ENCODE results near the gene BOD1. TPM values are rescaled to one million over a fixed set of nuclear protein-coding genes. Genes with fewer than 3 reads are reported as not detected.
A peak's percentile ranks its signal among the peaks of the same experiment; 100 is the strongest.

Gene BOD1
- total RNA-seq, 3 donors from 2014 or later, result 22.1 to 38.3 (median 25.9) TPM

- Histone ChIP-seq H3K36me3 (ENCODE audit: low read depth) (no peaks in the 10 kb centered on the region), H3K4me1 (ENCODE audit: low read depth) (no peaks in the 10 kb centered on the region), H3K4me3 (no peak overlapping the region), H3K9me3 (no peaks in the 10 kb centered on the region)
- TF ChIP-seq, protein P1, sequence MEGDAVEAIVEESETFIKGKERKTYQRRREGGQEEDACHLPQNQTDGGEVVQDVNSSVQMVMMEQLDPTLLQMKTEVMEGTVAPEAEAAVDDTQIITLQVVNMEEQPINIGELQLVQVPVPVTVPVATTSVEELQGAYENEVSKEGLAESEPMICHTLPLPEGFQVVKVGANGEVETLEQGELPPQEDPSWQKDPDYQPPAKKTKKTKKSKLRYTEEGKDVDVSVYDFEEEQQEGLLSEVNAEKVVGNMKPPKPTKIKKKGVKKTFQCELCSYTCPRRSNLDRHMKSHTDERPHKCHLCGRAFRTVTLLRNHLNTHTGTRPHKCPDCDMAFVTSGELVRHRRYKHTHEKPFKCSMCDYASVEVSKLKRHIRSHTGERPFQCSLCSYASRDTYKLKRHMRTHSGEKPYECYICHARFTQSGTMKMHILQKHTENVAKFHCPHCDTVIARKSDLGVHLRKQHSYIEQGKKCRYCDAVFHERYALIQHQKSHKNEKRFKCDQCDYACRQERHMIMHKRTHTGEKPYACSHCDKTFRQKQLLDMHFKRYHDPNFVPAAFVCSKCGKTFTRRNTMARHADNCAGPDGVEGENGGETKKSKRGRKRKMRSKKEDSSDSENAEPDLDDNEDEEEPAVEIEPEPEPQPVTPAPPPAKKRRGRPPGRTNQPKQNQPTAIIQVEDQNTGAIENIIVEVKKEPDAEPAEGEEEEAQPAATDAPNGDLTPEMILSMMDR (IDR thresholded peaks at IDR 0.05), result no peak
- ATAC-seq (no peak), DNase-seq (no peak)
- intact Hi-C loops (cut with DNase I, micrococcal nuclease), result no loop called here
Observed at GRCh38 chr5:173625261-173625660, 8.8 kb upstream of the BOD1 start.

- no peak for DNase-seq
- peak; percentile 18 for ATAC-seq
Observed at GRCh38 chr5:173624282-173624681, 7.8 kb upstream of the BOD1 start.

DNA sequence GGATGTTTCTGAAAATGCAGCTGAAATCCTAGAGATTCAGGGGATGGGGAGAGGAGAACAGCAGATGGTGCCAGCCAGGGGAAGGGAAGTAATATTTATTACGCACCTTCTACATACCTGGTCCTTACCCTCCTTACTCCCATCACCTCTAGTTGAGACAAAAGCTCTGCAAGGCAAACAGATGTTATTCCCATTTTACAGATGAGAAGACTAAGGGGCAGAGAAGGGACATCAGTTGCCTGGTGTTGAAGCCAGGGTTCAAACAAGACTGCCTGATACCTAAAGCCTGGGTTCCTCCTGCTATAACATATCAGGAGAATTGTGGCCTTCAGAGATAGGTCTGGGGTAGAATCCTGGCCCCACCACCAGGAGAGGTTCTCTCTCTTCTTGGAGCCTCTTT is 7.3 kb upstream of the BOD1 start:
- Histone ChIP-seq H3K4me1 (ENCODE audit: low read depth) (no peaks in the 10 kb centered on the region), H3K9me3 (no peaks in the 10 kb centered on the region), H3K36me3 (ENCODE audit: low read depth) (no peaks in the 10 kb centered on the region), H3K4me3 (no peak overlapping the region)
- TF ChIP-seq, protein P1 (IDR thresholded peaks at IDR 0.05), result no peak
- no peak for DNase-seq
- intact Hi-C loops (cut with DNase I, micrococcal nuclease), result no loop called here
- ATAC-seq, result no peak

More at GRCh38 chr5:173624282-173624681, 7.8 kb upstream of the BOD1 start:
- TF ChIP-seq, protein P1 (IDR thresholded peaks at IDR 0.05), result no peak
- intact Hi-C loops (cut with DNase I, micrococcal nuclease), result no loop called here
- H3K4me1 ChIP-seq (ENCODE audit: low read depth), result no peaks in the 10 kb centered on the region
- no peak overlapping the region for H3K4me3 ChIP-seq
- H3K36me3 ChIP-seq (ENCODE audit: low read depth), result no peaks in the 10 kb centered on the region
- H3K9me3 ChIP-seq, result no peaks in the 10 kb centered on the region

- intact Hi-C loops (cut with DNase I, micrococcal nuclease), result no loop called here
- ATAC-seq, result peak; percentile 85
- TF ChIP-seq, protein P1 (IDR thresholded peaks at IDR 0.05), result no peak
- no peak overlapping the region for H3K4me3 ChIP-seq
- DNase-seq, result peak; percentile 58 to 77 (median 70)
- H3K9me3 ChIP-seq, result no peaks in the 10 kb centered on the region
- no peaks in the 10 kb centered on the region for H3K4me1 ChIP-seq (ENCODE audit: low read depth)
- H3K36me3 ChIP-seq (ENCODE audit: low read depth), result no peaks in the 10 kb centered on the region
Observed at GRCh38 chr5:173623296-173623771, 6.9 kb upstream of the BOD1 start.

DNA sequence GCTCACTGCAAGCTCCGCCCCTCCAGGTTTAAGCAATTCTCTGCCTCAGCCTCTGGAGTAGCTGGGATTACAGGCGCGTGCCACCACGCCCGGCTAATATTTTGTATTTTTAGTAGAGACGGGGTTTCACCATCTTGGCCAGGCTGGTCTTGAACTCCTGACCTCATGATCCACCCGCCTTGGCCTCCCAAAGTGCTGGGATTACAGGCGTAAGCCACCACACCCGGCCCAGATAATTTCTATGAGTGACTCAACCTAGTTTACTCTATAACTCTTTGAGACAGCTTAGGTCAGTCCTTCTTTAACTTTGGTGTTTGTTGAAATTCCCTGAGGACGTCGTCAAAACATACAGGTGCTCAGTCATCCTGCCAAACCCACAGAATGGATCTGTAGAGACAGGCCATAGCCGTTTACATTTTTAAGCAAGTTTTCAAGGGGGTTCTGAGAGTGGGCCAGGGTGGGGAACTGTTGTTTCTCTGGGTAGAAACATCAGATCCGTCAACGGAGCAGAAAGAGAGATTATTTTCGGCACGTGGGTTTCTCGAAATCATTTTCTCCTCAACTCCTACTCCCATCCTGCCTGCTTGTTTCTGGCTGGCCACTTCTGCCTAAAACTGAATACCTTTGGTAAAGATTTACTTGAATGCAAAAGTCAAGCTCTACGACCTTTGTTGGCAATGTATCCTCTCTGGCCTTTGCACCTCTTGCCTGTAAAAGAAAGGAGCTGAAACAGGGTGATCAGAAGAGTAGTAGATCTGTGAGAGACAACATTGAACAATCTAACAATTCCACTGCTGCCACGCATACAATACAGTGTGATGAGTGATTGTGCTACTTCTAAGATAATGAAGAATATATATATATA is 6.0 kb upstream of the BOD1 start:
- H3K4me3 ChIP-seq, result no peak overlapping the region
- TF ChIP-seq, protein P1 (IDR thresholded peaks at IDR 0.05), result no peak
- no peaks in the 10 kb centered on the region for H3K36me3 ChIP-seq (ENCODE audit: low read depth)
- DNase-seq, result no peak
- no peaks in the 10 kb centered on the region for H3K9me3 ChIP-seq
- no peaks in the 10 kb centered on the region for H3K4me1 ChIP-seq (ENCODE audit: low read depth)
- intact Hi-C loops (cut with DNase I, micrococcal nuclease), result no loop called here
- ATAC-seq, result no peak

Measured in mucosa of descending colon (tissue), 3 donors.